Measurements from ENCODE around the gene STAMBPL1.

DNA sequence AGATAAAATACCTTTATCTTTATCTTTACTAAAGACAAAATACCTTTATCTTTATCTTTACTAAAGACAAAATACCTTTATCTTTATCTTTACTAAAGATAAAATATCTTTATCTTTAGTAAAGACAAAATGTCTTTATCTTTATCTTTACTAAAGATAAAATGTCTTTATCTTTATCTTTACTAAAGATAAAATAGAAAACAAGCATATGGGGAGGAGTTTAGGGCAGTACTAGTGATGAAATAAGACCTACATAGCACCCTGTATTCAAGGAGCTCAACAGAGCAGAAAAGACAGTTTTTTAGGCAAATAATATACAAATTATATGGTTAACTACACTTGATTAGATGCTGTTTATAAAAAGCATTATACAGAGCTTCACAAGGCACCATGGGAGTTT is 47.7 kb upstream of the STAMBPL1 start:
- no peak for TF ChIP-seq CTCF (IDR thresholded peaks at IDR 0.05)
- TF ChIP-seq POLR2AphosphoS5 (IDR thresholded peaks at IDR 0.05; ENCODE audit: low read depth, low read length), result no peak
- TF ChIP-seq, protein P1, sequence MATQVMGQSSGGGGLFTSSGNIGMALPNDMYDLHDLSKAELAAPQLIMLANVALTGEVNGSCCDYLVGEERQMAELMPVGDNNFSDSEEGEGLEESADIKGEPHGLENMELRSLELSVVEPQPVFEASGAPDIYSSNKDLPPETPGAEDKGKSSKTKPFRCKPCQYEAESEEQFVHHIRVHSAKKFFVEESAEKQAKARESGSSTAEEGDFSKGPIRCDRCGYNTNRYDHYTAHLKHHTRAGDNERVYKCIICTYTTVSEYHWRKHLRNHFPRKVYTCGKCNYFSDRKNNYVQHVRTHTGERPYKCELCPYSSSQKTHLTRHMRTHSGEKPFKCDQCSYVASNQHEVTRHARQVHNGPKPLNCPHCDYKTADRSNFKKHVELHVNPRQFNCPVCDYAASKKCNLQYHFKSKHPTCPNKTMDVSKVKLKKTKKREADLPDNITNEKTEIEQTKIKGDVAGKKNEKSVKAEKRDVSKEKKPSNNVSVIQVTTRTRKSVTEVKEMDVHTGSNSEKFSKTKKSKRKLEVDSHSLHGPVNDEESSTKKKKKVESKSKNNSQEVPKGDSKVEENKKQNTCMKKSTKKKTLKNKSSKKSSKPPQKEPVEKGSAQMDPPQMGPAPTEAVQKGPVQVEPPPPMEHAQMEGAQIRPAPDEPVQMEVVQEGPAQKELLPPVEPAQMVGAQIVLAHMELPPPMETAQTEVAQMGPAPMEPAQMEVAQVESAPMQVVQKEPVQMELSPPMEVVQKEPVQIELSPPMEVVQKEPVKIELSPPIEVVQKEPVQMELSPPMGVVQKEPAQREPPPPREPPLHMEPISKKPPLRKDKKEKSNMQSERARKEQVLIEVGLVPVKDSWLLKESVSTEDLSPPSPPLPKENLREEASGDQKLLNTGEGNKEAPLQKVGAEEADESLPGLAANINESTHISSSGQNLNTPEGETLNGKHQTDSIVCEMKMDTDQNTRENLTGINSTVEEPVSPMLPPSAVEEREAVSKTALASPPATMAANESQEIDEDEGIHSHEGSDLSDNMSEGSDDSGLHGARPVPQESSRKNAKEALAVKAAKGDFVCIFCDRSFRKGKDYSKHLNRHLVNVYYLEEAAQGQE (IDR thresholded peaks at IDR 0.05; ENCODE audit: insufficient read depth in 1 of 2, low read depth in 2 of 2, low read length in 1 of 2), result no peak
- TF ChIP-seq SIN3A (IDR thresholded peaks at IDR 0.05; ENCODE audit: borderline replicate concordance, insufficient read depth, low read depth, low read length), result no peak
- TF ChIP-seq TCF7L2 (IDR thresholded peaks at IDR 0.05; ENCODE audit: low read depth, low read length), result no peak
